B cell (primary cell): ENCODE measurements around the gene PMVK. TPM values are rescaled to one million over a fixed set of nuclear protein-coding genes. Genes with fewer than 3 reads are reported as not detected.
A peak's percentile ranks its signal among the peaks of the same experiment; 100 is the strongest.

Experiments used
- ATAC-seq: fragments of 200-7000 bp; cut with Tn5 transposase; one replicate; pipeline ENCODE4 v1.10.0; 2021; ENCODE audit warnings: low read depth, mild to moderate bottlenecking, moderate number of reproducible peaks, moderate library complexity
- CTCF ChIA-PET: fragments of 350-600 bp; sonication (Branson Sonifier 250); formaldehyde crosslinking; loops from one replicate; lab custom pipeline; 2021; ENCODE audit warnings: antibody characterized with exemption, inconsistent platforms; lab: Charles Lee
- POLR2A ChIA-PET: fragments of 350-600 bp; sonication (Branson Sonifier 250); formaldehyde crosslinking; loops from one replicate; lab custom pipeline; 2021; ENCODE audit warnings: antibody characterized with exemption; lab: Charles Lee
- DNase-seq: peaks from one replicate; pipeline ENCODE4 v3.0.0; 2013
- H2AFZ ChIP-seq: 2 replicates; pipeline ENCODE4 v1.6.1; 2012; ENCODE audit warnings: mild to moderate bottlenecking, low read depth, low read length; ENCODE audit not compliant: insufficient read depth, poor library complexity, severe bottlenecking
- H3K27ac ChIP-seq, 2 donors: 1 replicate in 1 of 2; 2 replicates in 1 of 2; pipeline ENCODE4 v1.5.1; 2012 to 2013; ENCODE audit warnings: low read length in 2 of 2, mild to moderate bottlenecking in 2 of 2, moderate library complexity in 1 of 2
- H3K27me3 ChIP-seq, 4 experiments: fragments of 200-600 bp in 1 of 4; sonication (generic) in 1 of 4; replicated peaks in 1 of 4; 1 replicate in 2 of 4; 2 replicates in 2 of 4; pipeline versions ENCODE4 v1.6.1 to v1.7.0; 2013 to 2016; ENCODE audit warnings: low read length in 3 of 4, mild to moderate bottlenecking in 2 of 4, mixed read lengths in 1 of 4, moderate library complexity in 1 of 4; ENCODE audit not compliant: insufficient read depth in 4 of 4, control insufficient read depth in 3 of 4; ENCODE audit errors: control extremely low read depth in 1 of 4
- H3K36me3 ChIP-seq, 2 experiments: replicated peaks in 1 of 2; 1 replicate in 1 of 2; 2 replicates in 1 of 2; pipeline versions ENCODE4 v1.6.1 to v1.7.1; 2013; ENCODE audit warnings: low read length in 1 of 2; ENCODE audit not compliant: insufficient read depth in 2 of 2, control insufficient read depth in 1 of 2; ENCODE audit errors: control extremely low read depth in 1 of 2, extremely low read depth in 1 of 2
- H3K4me1 ChIP-seq, 2 donors: fragments of 200-600 bp in 1 of 2; sonication (generic) in 1 of 2; 1 replicate in 1 of 2; 2 replicates in 1 of 2; pipeline versions ENCODE4 v1.5.1 to v1.6.1; 2013 to 2017; ENCODE audit warnings: low read length in 2 of 2; ENCODE audit not compliant: control insufficient read depth in 2 of 2, insufficient read depth in 2 of 2
- H3K4me2 ChIP-seq: replicated peaks from 2 replicates; pipeline ENCODE3; 2012; ENCODE audit warnings: mild to moderate bottlenecking, low read depth, low read length; ENCODE audit not compliant: poor library complexity, severe bottlenecking
- H3K4me3 ChIP-seq, 5 experiments: fragments of 200-600 bp in 1 of 5; sonication (generic) in 1 of 5; 1 replicate in 3 of 5; 2 replicates in 2 of 5; pipeline versions ENCODE4 v1.5.1 to v1.7.0; 2011 to 2016; ENCODE audit warnings: low read length in 4 of 5, mild to moderate bottlenecking in 4 of 5, low read depth in 2 of 5, control low read depth in 1 of 5, moderate library complexity in 1 of 5; ENCODE audit not compliant: insufficient read depth in 1 of 5; ENCODE audit errors: control extremely low read depth in 1 of 5, extremely low read depth in 1 of 5
- H3K79me2 ChIP-seq: fragments of 200-600 bp; sonication (generic); one replicate; pipeline ENCODE4 v1.6.0; 2016; ENCODE audit warnings: low read length; ENCODE audit not compliant: control insufficient read depth, insufficient read depth
- H3K9ac ChIP-seq: fragments of 200-600 bp; sonication (generic); 2 replicates; pipeline ENCODE4 v1.6.1; 2017; ENCODE audit warnings: mild to moderate bottlenecking, low read length, moderate library complexity
- H3K9me3 ChIP-seq, 3 donors: one replicate each; pipeline versions ENCODE4 v1.6.1 to v1.7.1; 2013; ENCODE audit warnings: low read length in 2 of 3; ENCODE audit not compliant: control insufficient read depth in 2 of 3, insufficient read depth in 1 of 3; ENCODE audit errors: control extremely low read depth in 1 of 3
- H4K20me1 ChIP-seq: 2 replicates; pipeline ENCODE4 v1.6.0; 2012; ENCODE audit warnings: mild to moderate bottlenecking, low read length; ENCODE audit not compliant: insufficient read depth, control insufficient read depth, poor library complexity, severe bottlenecking
- H3K27ac Mint-ChIP-seq: one replicate; pipeline ENCODE4 v1.8.0; 2021; ENCODE audit warnings: mixed read lengths
- H3K27me3 Mint-ChIP-seq: one replicate; pipeline ENCODE4 v1.8.0; 2021; ENCODE audit warnings: mixed read lengths
- H3K4me1 Mint-ChIP-seq: one replicate; pipeline ENCODE4 v1.8.0; 2021; ENCODE audit warnings: mixed read lengths
- H3K4me3 Mint-ChIP-seq: one replicate; pipeline ENCODE4 v1.8.0; 2021; ENCODE audit warnings: mixed read lengths
- H3K9me3 Mint-ChIP-seq: one replicate; pipeline ENCODE4 v1.8.0; 2022; ENCODE audit warnings: mixed read lengths; ENCODE audit not compliant: insufficient read depth
- CTCF ChIP-seq: fragments of 200-600 bp; IDR thresholded peaks from one replicate; pipeline ENCODE4 v1.8.0; 2022; ENCODE audit warnings: antibody characterized with exemption, mild to moderate bottlenecking
- EZH2 ChIP-seq: IDR thresholded peaks from 2 replicates; pipeline ENCODE4 v1.6.1; 2012; ENCODE audit warnings: borderline replicate concordance, low read depth, mild to moderate bottlenecking, moderate library complexity, low read length; ENCODE audit not compliant: insufficient read depth, poor library complexity, severe bottlenecking
- WGBS: methylation state at CpG from one replicate; pipeline ENCODE4 v1.1.5; 2013; ENCODE audit warnings: missing lambda C conversion rate; ENCODE audit not compliant: insufficient coverage; 5-methylcytosine and 5-hydroxymethylcytosine counted together
- intact Hi-C: fragments of 100-400 bp; cut with micrococcal nuclease; formaldehyde crosslinking; loops from one replicate; pipeline ENCODE4 v1.10.0; 2022
- polyA plus RNA-seq: library from polyadenylated mRNA; depleted of rRNA; stranded (reverse); fragments of >200 nt; gene quantifications from 2 replicates; pipeline ENCODE4 v1.2.3, GENCODE V29; 2012
- total RNA-seq, 2 donors: library from RNA; stranded (reverse); fragments of 120-200 nt in 1 of 2; gene quantifications; 1 replicate in 1 of 2; 2 replicates in 1 of 2; pipeline versions ENCODE4 v1.2.3 to v1.2.4, GENCODE V29; 2013 to 2022

PMVK gene
- total and polyA plus RNA-seq, 2 donors (not counting 1 experiment from before 2014, with no cell fraction given): 15.0 to 15.4 TPM

DNA sequence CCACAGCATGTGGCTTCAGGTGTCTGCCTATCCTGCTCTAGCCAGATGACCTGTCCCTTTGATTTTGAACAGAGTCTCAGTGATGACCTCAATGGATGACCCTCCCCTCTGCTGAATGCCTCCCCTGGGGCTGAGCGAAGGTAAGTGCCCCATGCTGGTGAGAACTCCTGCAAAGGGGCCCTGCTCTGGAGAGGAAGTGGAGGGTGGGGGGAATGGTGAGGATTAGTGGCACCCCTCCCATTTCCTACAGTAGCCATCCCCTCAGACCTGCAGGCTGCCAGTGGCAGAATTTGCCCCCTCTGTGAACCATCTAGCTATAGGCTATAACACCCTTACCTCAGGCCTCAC is 3.7 kb upstream of the PMVK start:
- Histone ChIP-seq H4K20me1 (peaks cover 19% of the 10 kb centered on the region), H3K27me3 (no peaks in the 10 kb centered on the region), H3K9ac (no peak overlapping the region), H3K36me3 (peaks cover 0 to 9% of the 10 kb centered on the region in 2 experiments), H3K4me2 (no peak overlapping the region), H3K79me2 (peaks cover 34% of the 10 kb centered on the region), H3K4me1 (peaks cover 64 to 85% of the 10 kb centered on the region in 2 donors), H3K4me3 (no peak overlapping the region), H3K9me3 (no peaks in the 10 kb centered on the region), H2AFZ (no peak overlapping the region), H3K27ac (no peak overlapping the region)
- no peak for ATAC-seq
- TF ChIP-seq CTCF (no peak), EZH2 (no peak)
- peak; percentile 41 for DNase-seq
- H3K4me1 Mint-ChIP-seq: peaks cover 79% of the 10 kb centered on the region
- no peaks in the 10 kb centered on the region for H3K9me3 Mint-ChIP-seq
- peak overlapping the region; percentile 29 for H3K4me3 Mint-ChIP-seq
- POLR2A ChIA-PET: interaction anchor here (0.5 to 1.6 kb wide), 3 partner anchors 13 to 884 kb away, joined by 3 to 7 read pairs (median 5); no protein-coding TSS in a partner anchor
- peak overlapping the region; percentile 20 for H3K27ac Mint-ChIP-seq
- H3K27me3 Mint-ChIP-seq: no peaks in the 10 kb centered on the region
- intact Hi-C loops: no loop called here
- WGBS: no CpG with 5 or more reads among the region's 1 CpG
- CTCF ChIA-PET: interaction anchor here (0.7 to 2.3 kb wide), 4 partner anchors 12 to 151 kb away, joined by 3 to 5 read pairs (median 3); partner anchors contain the start of gene PBXIP1

DNA sequence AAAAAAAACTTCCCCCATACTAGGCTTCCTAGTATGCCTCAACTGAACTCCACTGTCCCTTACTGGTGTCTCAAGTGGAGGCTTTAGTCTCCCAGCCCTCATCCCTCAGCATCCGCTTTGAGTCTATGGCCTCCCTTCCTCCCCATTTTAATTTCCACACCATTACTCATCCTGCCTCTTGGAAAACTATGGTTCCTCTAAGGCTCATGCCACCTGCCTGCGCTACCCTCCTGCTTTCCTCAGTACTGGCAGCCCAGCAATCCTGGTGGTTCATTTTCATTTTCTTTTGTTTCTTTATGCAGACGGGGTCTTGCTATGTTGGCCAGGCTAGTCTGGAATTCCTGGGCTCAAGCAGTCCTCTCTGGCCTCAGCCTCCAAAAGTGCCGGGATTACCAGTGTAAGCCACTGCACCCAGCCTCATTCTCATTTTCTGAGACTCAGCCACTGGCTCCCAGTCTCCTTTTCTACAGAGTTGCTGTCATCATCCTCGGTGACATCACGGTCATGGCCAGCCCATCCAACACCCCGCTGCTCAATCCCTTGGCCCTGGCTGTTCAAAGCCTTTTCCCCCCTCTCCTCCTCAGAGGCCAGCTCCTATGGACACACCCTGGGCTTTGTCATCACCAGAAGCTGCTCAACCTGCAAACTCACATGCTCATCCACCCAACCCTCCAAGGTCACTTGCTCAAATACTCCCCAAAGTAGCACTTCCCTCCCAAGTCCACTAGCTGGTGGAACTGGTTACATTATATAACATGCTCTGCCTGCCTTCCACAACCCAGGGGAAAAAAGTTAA is 2.3 kb upstream of the PMVK start:
- CTCF ChIA-PET: interaction anchor here (1.3 to 2.9 kb wide), 7 partner anchors 17 to 458 kb away, joined by 3 to 30 read pairs (median 5); partner anchors contain the start of gene PBXIP1

More for the DNA sequence above, 2.3 kb upstream of the PMVK start:
- H3K27me3 ChIP-seq: no peaks in the 10 kb centered on the region
- H3K4me3 ChIP-seq: no peak overlapping the region
- no peaks in the 10 kb centered on the region for H3K9me3 ChIP-seq
- Mint-ChIP-seq H3K9me3 (no peaks in the 10 kb centered on the region), H3K4me1 (peaks cover 72% of the 10 kb centered on the region), H3K4me3 (peak overlapping the region; percentile 79), H3K27me3 (no peaks in the 10 kb centered on the region), H3K27ac (peak overlapping the region; percentile 84)
- peaks cover 39% of the 10 kb centered on the region for H3K79me2 ChIP-seq
- POLR2A ChIA-PET: interaction anchor here (0.7 to 1.7 kb wide), 4 partner anchors 16 to 69 kb away, joined by 3 to 5 read pairs (median 3); partner anchors contain the start of genes KCNN3 and PBXIP1
- intact Hi-C loops: loop anchor here (5.0 kb wide), 4 partner anchors 67 to 918 kb away; partner anchors contain the start of genes ADAR, ATP8B2, GON4L and KCNN3
- ATAC-seq (no peak), DNase-seq (peak; percentile 30)
- no peak overlapping the region for H3K4me2 ChIP-seq
- H4K20me1 ChIP-seq: peaks cover 12% of the 10 kb centered on the region
- no peaks in the 10 kb centered on the region for H3K36me3 ChIP-seq
- no peak overlapping the region for H3K27ac ChIP-seq
- peaks cover 53 to 72% of the 10 kb centered on the region in 2 donors for H3K4me1 ChIP-seq
- TF ChIP-seq CTCF (no peak), EZH2 (no peak)
- H2AFZ ChIP-seq: no peak overlapping the region
- 100% methylated on average over 7 of the region's 7 CpGs for whole genome bisulfite sequencing
- H3K9ac ChIP-seq: no peak overlapping the region
